Posterior cingulate gyrus (tissue), 11 donors: ENCODE results near the gene PRKCH.

Experiments used
- DNase-seq, 10 donors: peaks; one replicate each; pipeline versions ENCODE4 v3.0.0 to v3.0.0-alpha.2; 2020 to 2021; ENCODE audit warnings: mixed read lengths in 3 of 10
- intact Hi-C: fragments of 100-400 bp; cut with DNase I; formaldehyde crosslinking; loops from one replicate; pipeline ENCODE4 v1.15.1; 2023

Gene PRKCH

GRCh38 chr14:61466249-61466904 is 145.0 kb downstream of the PRKCH start:
- intact Hi-C loops, result no loop called here

GRCh38 chr14:61466905-61467280 is 145.5 kb downstream of the PRKCH start:
- intact Hi-C loops, result no loop called here
- no peak for DNase-seq

More at GRCh38 chr14:61466249-61466904, 145.0 kb downstream of the PRKCH start:
- peak in 1 of 10 donors; percentile 3 for DNase-seq

GRCh38 chr14:61467296-61467695 is 145.9 kb downstream of the PRKCH start:
- intact Hi-C loops, result no loop called here
- peak in 1 of 10 donors; percentile 5 for DNase-seq

- no peak for DNase-seq
- intact Hi-C loops, result no loop called here
Observed at GRCh38 chr14:61468063-61468825, 146.9 kb downstream of the PRKCH start.

GRCh38 chr14:61469781-61470180 is 148.4 kb downstream of the PRKCH start:
- no peak for DNase-seq
- intact Hi-C loops, result no loop called here

- intact Hi-C loops, result no loop called here
- no peak for DNase-seq
Observed at GRCh38 chr14:61470261-61470960, 149.0 kb downstream of the PRKCH start.

- no peak for DNase-seq
- intact Hi-C loops, result no loop called here
Observed at GRCh38 chr14:61470961-61471293, 149.5 kb downstream of the PRKCH start.

GRCh38 chr14:61471297-61472005 is 150.1 kb downstream of the PRKCH start:
- intact Hi-C loops, result no loop called here

GRCh38 chr14:61472011-61472672 is 150.8 kb downstream of the PRKCH start:
- intact Hi-C loops, result no loop called here
- no peak for DNase-seq

More at GRCh38 chr14:61471297-61472005, 150.1 kb downstream of the PRKCH start:
- no peak for DNase-seq

- DNase-seq, result no peak
- intact Hi-C loops, result no loop called here
Observed at GRCh38 chr14:61472801-61473376, 151.5 kb downstream of the PRKCH start.

GRCh38 chr14:61474015-61474414 is 152.6 kb downstream of the PRKCH start:
- intact Hi-C loops, result no loop called here
- no peak for DNase-seq

GRCh38 chr14:61474701-61475100 is 153.3 kb downstream of the PRKCH start:
- no peak for DNase-seq
- intact Hi-C loops, result no loop called here

GRCh38 chr14:61475316-61475715 is 153.9 kb downstream of the PRKCH start:
- intact Hi-C loops, result no loop called here
- DNase-seq, result no peak

GRCh38 chr14:61476105-61476753 is 154.8 kb downstream of the PRKCH start:
- DNase-seq, result no peak
- intact Hi-C loops, result loop anchor here (2.0 kb wide), 1 partner anchor 49 kb away; no protein-coding TSS in a partner anchor

- DNase-seq, result no peak
- intact Hi-C loops, result loop anchor here (2.0 kb wide), 1 partner anchor 48 kb away; no protein-coding TSS in a partner anchor
Observed at GRCh38 chr14:61476754-61477410, 155.5 kb downstream of the PRKCH start.

GRCh38 chr14:61477712-61478462 is 156.5 kb downstream of the PRKCH start:
- DNase-seq, result peak in 3 of 10 donors; percentile 36 to 89 (median 45)
- intact Hi-C loops, result loop anchor here (2.0 kb wide), 1 partner anchor 47 kb away; no protein-coding TSS in a partner anchor

GRCh38 chr14:61478971-61479473 is 157.6 kb downstream of the PRKCH start:
- intact Hi-C loops, result no loop called here
- no peak for DNase-seq
